Activated T-helper 1 cell treated with anti-CD3 and anti-CD28 coated beads, Interleukin-12 subunit alpha, Interleukin-12 subunit beta, Interleukin-2, Interleukin-4 antibody, amounts not matched to agents 30 ng/mL and 10 ng/mL and 1 ng/mL, durations not matched to agents 14 hours and 24 hours and 36 hours (primary cell): ENCODE results near the gene FCSK. TPM values are rescaled to one million over a fixed set of nuclear protein-coding genes. Genes with fewer than 3 reads are reported as not detected.

Experiments used
- DNase-seq: peaks from one replicate; pipeline ENCODE4 v3.0.0; 2021; ENCODE audit warnings: low spot score
- H3K27ac Mint-ChIP-seq: one replicate; pipeline ENCODE4 v1.8.0; 2021; ENCODE audit warnings: mild to moderate bottlenecking, mixed read lengths
- H3K27me3 Mint-ChIP-seq: one replicate; pipeline ENCODE4 v1.8.0; 2022; ENCODE audit warnings: mild to moderate bottlenecking, moderate library complexity, mixed read lengths; ENCODE audit not compliant: insufficient read depth
- H3K36me3 Mint-ChIP-seq: one replicate; pipeline ENCODE4 v1.8.0; 2021; ENCODE audit warnings: low read depth, mixed read lengths
- H3K4me1 Mint-ChIP-seq: one replicate; pipeline ENCODE4 v1.8.0; 2021; ENCODE audit warnings: low read depth, mixed read lengths
- H3K4me3 Mint-ChIP-seq: one replicate; pipeline ENCODE4 v1.8.0; 2021; ENCODE audit warnings: mild to moderate bottlenecking, moderate library complexity, mixed read lengths
- H3K9me3 Mint-ChIP-seq: one replicate; pipeline ENCODE4 v1.8.0; 2021; ENCODE audit warnings: mixed read lengths
- intact Hi-C: fragments of 100-400 bp; cut with micrococcal nuclease; formaldehyde crosslinking; loops from one replicate; pipeline ENCODE4 v1.15.1; 2024
- total RNA-seq: library from RNA; stranded (reverse); gene quantifications from 2 replicates; pipeline ENCODE4 v1.2.3, GENCODE V29; 2022

FCSK gene
- total RNA-seq, 1 donor from 2014 or later: 21.0 TPM

DNA sequence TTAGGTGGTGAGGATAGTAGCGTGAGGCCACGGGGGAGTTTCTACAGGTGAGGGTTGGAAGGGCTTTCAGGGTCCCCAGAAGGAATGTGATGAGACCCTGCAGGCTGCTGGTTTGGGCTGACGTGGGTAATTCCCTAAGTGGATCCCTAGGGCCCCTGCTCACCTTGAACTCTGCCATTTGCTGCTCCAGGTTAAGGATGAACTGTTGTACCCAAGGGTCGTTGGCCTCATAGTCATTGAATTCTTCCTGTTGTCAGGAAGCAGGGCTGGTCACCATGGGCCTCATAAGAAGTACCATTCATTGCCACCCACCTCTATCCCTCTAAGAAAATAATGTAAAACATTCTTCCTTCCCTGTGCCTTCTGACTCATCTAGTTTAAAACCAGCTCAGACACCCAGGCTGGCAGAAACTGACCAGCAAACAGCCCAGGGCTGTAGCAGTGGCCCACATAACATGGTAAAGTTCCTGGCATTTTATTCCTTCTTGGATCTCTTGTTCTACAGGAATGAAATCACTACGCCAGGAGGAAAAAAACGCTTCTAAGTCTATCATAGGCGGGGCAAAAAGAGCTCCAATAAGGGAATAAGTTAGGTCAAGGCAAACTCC, 27.6 kb downstream of the FCSK start:
- H3K36me3 Mint-ChIP-seq: peaks cover 19% of the 10 kb centered on the region
- peaks cover 16% of the 10 kb centered on the region for H3K4me1 Mint-ChIP-seq
- H3K4me3 Mint-ChIP-seq: no peak overlapping the region
- no peaks in the 10 kb centered on the region for H3K27me3 Mint-ChIP-seq
- H3K9me3 Mint-ChIP-seq: no peaks in the 10 kb centered on the region
- intact Hi-C loops: no loop called here
- no peak overlapping the region for H3K27ac Mint-ChIP-seq
- DNase-seq: no peak

DNA sequence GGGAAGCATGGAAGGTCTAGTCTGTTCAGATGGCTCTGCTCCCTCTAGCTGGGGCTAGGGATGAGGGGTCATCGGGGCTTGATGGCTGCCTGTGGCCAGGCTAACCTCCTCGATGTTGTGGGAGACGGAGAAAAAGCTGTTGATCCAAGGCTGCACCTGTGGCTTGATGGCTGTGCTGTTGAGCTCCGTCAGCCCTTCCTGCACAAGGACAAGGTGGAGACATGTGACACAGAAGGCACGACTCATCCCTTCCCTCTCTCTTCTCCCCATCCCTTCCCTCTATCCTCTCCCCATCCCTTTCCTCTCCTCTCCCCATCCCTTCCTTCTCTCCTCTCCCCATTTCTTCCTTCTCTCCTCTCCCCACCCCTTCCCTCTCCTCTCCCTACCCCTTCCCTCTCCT, 28.2 kb downstream of the FCSK start:
- Mint-ChIP-seq H3K9me3 (no peaks in the 10 kb centered on the region), H3K36me3 (peaks cover 17% of the 10 kb centered on the region), H3K27me3 (no peaks in the 10 kb centered on the region), H3K4me3 (no peak overlapping the region), H3K4me1 (peaks cover 12% of the 10 kb centered on the region), H3K27ac (no peak overlapping the region)
- no peak for DNase-seq
- intact Hi-C loops: no loop called here

DNA sequence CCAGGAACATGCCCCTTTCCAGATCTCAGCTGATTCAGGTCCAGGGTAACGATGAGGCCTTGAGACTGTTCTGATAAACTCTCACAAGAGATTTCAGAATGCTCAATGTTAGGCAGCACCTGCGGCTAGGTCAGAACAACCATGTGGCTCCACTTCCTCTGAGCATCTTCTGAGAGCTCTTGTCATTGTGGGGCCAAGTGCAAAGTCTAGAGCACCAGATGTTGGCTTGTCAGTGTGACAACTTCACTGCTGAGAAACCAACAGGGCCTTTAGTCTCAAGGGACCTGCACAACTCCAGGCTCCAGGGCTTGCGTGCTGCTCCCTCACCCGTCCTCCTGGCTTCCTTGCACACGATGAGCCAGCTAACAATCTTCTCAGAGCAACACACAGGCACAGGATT, 29.0 kb downstream of the FCSK start:
- H3K4me1 Mint-ChIP-seq: peaks cover 7% of the 10 kb centered on the region
- no peak for DNase-seq

DNA sequence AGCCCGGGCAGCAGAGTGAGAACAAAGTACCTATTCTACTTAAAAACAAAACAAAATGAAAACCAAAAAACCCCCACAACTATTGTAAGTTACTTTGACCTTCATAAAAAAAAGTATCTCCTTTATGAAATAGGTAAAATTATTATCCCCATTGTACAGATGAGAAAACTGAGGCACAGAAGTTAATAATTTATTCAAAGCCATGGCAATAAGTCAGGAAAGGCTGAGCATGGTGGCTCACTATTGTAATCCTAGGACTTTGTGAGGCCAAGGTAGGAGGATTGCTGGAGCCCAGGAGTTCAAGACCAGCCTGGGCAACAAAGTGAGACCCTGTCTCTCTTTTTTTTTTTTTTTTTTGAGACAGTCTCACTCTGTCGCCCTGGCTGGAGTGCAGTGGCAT, 30.5 kb downstream of the FCSK start:
- no peak for DNase-seq
- Mint-ChIP-seq H3K9me3 (no peaks in the 10 kb centered on the region), H3K4me1 (no peaks in the 10 kb centered on the region), H3K27ac (no peak overlapping the region), H3K27me3 (no peaks in the 10 kb centered on the region), H3K4me3 (no peak overlapping the region), H3K36me3 (peaks cover 9% of the 10 kb centered on the region)
- intact Hi-C loops: no loop called here

More for the DNA sequence above, 29.0 kb downstream of the FCSK start:
- no peak overlapping the region for H3K27ac Mint-ChIP-seq
- no peaks in the 10 kb centered on the region for H3K9me3 Mint-ChIP-seq
- intact Hi-C loops: no loop called here
- no peaks in the 10 kb centered on the region for H3K27me3 Mint-ChIP-seq
- H3K4me3 Mint-ChIP-seq: no peak overlapping the region
- H3K36me3 Mint-ChIP-seq: peaks cover 13% of the 10 kb centered on the region

DNA sequence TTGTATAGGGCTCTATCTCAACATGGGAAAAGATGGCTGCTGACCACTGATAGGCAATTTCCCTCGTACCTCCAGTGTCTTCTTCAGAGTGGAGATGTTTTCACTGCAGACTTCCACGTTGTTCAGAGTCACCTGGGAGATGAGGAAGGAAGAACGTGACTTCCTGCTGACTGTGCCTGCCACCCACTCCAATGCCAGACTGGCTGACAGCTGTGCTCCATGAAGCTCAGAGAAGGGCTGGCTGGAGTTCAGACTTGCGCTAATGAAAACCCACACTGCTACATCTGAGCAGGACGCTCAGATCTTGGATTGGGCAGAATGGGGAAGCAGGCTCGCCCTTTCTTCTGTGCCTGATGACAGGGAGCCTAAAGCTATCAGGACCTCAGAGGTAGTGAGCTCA, 35.9 kb downstream of the FCSK start:
- Mint-ChIP-seq H3K36me3 (peaks cover 20% of the 10 kb centered on the region), H3K27ac (no peak overlapping the region), H3K4me3 (no peak overlapping the region), H3K9me3 (no peaks in the 10 kb centered on the region), H3K4me1 (peaks cover 17% of the 10 kb centered on the region), H3K27me3 (no peaks in the 10 kb centered on the region)
- intact Hi-C loops: no loop called here
- no peak for DNase-seq

DNA sequence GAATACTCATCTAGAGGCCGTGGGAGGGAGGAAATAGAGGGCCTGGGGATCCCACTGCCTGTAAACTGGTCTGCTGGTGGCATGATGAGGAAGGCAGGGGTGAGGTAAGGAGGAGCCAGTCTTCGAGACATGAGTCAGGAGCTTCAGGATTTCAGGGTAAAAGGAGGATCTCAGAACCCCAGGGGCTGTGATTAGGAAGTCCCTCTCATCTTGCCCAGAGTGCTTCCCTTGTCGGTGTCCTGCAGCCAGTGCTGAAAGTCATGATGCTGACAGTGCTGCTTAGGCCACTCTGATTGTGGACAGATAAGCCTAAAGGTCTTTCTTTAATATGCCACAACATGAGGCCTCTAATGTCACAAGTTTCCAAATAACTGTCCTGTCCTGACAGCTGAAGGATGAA, 39.4 kb downstream of the FCSK start:
- no peaks in the 10 kb centered on the region for H3K9me3 Mint-ChIP-seq
- intact Hi-C loops: no loop called here
- peaks cover 17% of the 10 kb centered on the region for H3K4me1 Mint-ChIP-seq
- H3K27ac Mint-ChIP-seq: peak overlapping the region; percentile 61
- H3K36me3 Mint-ChIP-seq: peaks cover 27% of the 10 kb centered on the region
- no peak for DNase-seq
- H3K4me3 Mint-ChIP-seq: no peak overlapping the region
- no peaks in the 10 kb centered on the region for H3K27me3 Mint-ChIP-seq

DNA sequence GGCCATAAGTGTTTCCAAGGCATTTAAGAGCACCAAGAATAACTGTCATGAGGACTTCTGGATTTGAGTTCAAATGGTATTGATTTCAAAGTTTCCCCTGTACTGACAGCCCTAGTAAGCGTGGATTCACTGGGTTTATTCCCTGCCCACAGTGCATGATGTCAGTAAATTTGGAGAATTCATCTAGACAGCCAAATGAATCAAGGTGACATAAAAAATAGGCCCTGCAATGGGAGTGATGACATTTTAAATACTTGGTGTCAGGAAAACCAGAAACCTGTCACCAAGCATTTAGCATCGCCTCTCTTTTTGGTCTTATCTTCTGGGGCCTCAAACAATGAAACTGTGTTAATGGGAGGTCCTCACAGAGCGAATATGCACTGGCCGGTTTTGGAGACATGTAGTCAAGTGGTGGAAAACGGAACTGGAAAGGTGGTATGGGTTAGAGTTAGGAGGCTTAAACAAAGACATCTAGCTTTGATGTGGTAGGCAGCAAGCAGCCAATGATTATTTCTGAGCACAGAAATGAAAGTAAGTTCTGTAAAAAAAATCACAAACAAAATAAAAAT, 39.9 kb downstream of the FCSK start:
- no peak for DNase-seq
- Mint-ChIP-seq H3K36me3 (peaks cover 27% of the 10 kb centered on the region), H3K9me3 (no peaks in the 10 kb centered on the region), H3K4me3 (no peak overlapping the region), H3K27me3 (no peaks in the 10 kb centered on the region), H3K27ac (peak overlapping the region; percentile 27), H3K4me1 (peaks cover 17% of the 10 kb centered on the region)
- intact Hi-C loops: no loop called here

DNA sequence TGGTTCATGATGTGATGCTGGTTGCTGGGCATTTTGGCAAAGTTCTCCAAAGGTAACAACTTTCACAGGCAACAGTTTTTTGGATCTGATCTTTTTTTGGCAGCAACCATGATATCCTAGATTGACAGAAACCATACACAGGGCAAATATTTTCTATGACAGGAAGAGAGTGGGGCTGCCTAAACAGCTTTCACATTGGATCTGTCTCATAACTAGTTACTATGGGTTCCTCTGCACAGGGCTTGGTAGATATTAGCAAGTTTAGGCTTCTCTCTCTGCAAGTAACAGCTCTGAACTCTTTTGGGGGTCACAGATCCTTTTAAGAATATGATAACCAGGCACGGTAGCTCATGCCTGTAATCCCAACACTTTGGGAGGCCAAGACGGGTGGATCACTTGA, 40.4 kb downstream of the FCSK start:
- H3K4me1 Mint-ChIP-seq: peaks cover 17% of the 10 kb centered on the region
- H3K36me3 Mint-ChIP-seq: peaks cover 25% of the 10 kb centered on the region
- peak overlapping the region; percentile 27 for H3K27ac Mint-ChIP-seq
- intact Hi-C loops: no loop called here
- H3K9me3 Mint-ChIP-seq: no peaks in the 10 kb centered on the region
- no peak overlapping the region for H3K4me3 Mint-ChIP-seq
- no peak for DNase-seq
- H3K27me3 Mint-ChIP-seq: no peaks in the 10 kb centered on the region

DNA sequence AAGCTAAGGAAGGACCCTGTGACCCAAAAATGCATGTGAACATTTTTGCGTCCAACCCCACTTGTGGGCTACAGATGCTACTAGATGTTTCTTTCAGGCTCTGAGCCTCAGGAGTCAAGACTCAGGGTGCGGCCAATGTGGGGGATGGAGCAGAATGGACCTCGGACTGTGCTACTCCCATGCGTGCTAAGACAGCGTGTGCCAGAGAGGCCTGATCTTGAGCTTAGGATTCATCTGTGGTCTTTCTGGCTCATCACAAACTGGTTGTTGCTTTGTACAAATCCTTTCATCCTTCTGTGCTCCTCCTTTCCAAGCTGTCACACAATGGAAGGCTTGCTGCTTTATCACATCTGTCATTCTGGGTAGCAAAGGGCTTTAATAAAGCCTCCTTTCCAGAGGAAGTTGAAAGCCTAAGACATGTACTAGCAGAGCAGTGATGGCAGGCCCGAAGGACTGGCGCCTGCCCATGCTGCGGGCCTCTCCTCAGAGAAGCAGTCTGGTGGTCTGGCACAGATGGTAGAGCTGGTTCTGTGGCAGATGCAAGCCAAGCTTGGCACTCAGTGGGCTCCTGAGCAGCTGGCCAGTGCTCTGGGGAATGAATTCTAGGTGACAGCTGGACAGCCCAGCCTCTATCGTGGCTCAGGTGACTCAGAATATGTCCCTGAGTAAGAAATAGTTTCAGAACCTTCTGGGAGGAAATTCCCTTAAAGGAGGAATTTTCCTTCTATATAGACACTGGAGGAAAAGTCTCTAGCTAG, 41.2 kb downstream of the FCSK start:
- Mint-ChIP-seq H3K4me3 (no peak overlapping the region), H3K27ac (no peak overlapping the region)

DNA sequence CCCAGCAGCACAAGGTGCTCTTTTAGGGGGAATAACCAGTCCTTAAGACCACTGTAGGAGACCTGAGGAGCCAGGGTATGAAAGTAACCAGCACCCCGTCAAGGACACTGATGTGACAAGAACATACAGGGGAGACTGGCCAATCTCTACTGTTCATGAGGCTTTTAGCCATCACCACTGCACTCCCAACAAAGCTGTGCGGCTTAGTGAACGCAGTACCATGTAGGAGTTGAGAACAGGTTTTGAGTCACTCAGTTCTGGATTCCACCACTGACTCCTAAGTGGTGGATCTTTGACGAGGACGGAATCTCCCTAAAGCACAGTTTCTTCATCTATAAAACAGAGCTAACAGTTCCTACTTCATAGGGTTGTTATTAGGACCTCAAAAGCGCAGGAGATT, 42.1 kb downstream of the FCSK start:
- no peak for DNase-seq
- peaks cover 17% of the 10 kb centered on the region for H3K4me1 Mint-ChIP-seq
- peaks cover 28% of the 10 kb centered on the region for H3K36me3 Mint-ChIP-seq
- no peaks in the 10 kb centered on the region for H3K9me3 Mint-ChIP-seq
- no peak overlapping the region for H3K27ac Mint-ChIP-seq
- intact Hi-C loops: loop anchor here (1.0 kb wide), 1 partner anchor 20 kb away; no protein-coding TSS in a partner anchor
- no peaks in the 10 kb centered on the region for H3K27me3 Mint-ChIP-seq
- H3K4me3 Mint-ChIP-seq: no peak overlapping the region

More for the DNA sequence above, 41.2 kb downstream of the FCSK start:
- no peak for DNase-seq
- no peaks in the 10 kb centered on the region for H3K9me3 Mint-ChIP-seq
- peaks cover 25% of the 10 kb centered on the region for H3K36me3 Mint-ChIP-seq
- no peaks in the 10 kb centered on the region for H3K27me3 Mint-ChIP-seq
- intact Hi-C loops: loop anchor here (1.0 kb wide), 1 partner anchor 19 kb away; no protein-coding TSS in a partner anchor
- H3K4me1 Mint-ChIP-seq: peaks cover 17% of the 10 kb centered on the region

DNA sequence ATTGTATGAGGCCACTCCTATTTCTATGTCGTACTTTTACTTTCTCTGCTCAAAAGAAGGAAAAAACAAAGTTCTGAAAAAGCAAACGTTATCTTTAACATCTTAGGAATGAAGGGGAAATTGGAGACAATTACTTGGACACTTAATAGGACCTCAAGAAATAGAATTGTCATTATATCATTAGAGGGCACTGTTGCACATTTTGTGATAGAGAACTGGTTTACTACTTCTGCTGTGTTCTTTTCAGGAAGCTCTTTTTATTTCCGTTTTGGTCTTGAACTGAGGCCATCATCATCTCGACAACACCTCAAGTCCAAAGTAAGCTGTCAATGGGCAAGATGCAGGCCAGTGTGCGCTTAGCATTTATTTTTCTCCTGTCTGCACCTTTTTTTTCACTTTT, 54.4 kb downstream of the FCSK start:
- no peak overlapping the region for H3K27ac Mint-ChIP-seq
- H3K36me3 Mint-ChIP-seq: peaks cover 26% of the 10 kb centered on the region
- H3K27me3 Mint-ChIP-seq: no peaks in the 10 kb centered on the region
- H3K9me3 Mint-ChIP-seq: no peaks in the 10 kb centered on the region
- intact Hi-C loops: loop anchor here (5.0 kb wide), 1 partner anchor 144 kb away; no protein-coding TSS in a partner anchor
- peaks cover 13% of the 10 kb centered on the region for H3K4me1 Mint-ChIP-seq
- no peak for DNase-seq
- no peak overlapping the region for H3K4me3 Mint-ChIP-seq

DNA sequence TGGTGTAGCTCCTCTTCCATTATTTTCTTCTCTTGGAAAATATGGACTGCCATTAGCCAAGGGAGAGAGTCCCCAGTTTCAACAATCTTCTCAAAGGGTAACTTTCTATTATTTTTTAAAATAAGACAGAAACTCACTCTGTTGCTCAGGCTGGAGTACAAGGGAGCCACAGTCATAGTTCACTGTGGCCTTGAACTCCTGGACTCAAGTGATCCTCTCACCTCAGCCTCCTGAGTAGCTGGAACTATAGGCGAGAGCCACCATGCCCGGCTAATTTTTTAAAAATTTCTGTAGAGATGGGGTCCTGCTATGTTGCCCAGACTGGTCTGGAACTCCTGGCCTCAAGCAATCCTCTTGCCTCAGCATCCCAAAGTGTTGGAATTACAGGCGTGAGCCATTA, 55.8 kb downstream of the FCSK start:
- Mint-ChIP-seq H3K4me1 (peaks cover 13% of the 10 kb centered on the region), H3K9me3 (no peaks in the 10 kb centered on the region), H3K27ac (no peak overlapping the region), H3K27me3 (no peaks in the 10 kb centered on the region), H3K36me3 (peaks cover 25% of the 10 kb centered on the region), H3K4me3 (no peak overlapping the region)
- intact Hi-C loops: no loop called here
- DNase-seq: no peak

DNA sequence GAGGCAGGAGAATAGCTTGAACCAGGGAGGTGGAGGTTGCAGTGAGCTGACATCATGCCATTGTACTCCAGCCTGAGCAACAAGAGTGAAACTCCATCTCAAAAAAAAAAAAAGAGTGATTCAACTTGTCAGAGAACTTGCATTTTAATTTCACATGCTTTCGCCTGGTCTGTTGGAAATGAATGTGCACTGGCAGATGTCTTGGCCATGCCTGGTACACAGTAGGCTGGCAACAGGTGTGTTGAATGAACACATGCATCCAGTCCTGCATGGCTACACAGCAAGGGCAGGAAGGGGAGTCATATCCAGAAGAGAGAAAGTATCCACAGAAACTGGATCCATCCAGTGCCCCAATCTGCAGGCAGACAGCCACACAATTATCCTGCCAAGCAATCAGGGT, 57.4 kb downstream of the FCSK start:
- intact Hi-C loops: no loop called here
- no peak for DNase-seq
- Mint-ChIP-seq H3K4me1 (peaks cover 13% of the 10 kb centered on the region), H3K27ac (no peak overlapping the region), H3K4me3 (no peak overlapping the region), H3K9me3 (no peaks in the 10 kb centered on the region), H3K36me3 (peaks cover 30% of the 10 kb centered on the region), H3K27me3 (no peaks in the 10 kb centered on the region)
